ENCODE results near the gene ELOVL7.
"Not testable (repeated sequence)": the region's sequence is repeated elsewhere in the genome, so short reads cannot be mapped to it uniquely, and the experiment has no call there.

The ELOVL7 gene

GRCh38 chr5:60843936-60844905 lies at the start of gene ELOVL7:
Gene ELOVL7 (minus strand): TSS chr5:60844269. CDS start chr5:60787397, 56,872 bp downstream.
- peak; percentile 89 for DNase-seq

- no peak for DNase-seq
Measured at GRCh38 chr5:60893521-60893920, 49.5 kb upstream of the ELOVL7 start.

GRCh38 chr5:60891667-60892066 lies 47.6 kb upstream of the ELOVL7 start:
- no peak for DNase-seq

DNA sequence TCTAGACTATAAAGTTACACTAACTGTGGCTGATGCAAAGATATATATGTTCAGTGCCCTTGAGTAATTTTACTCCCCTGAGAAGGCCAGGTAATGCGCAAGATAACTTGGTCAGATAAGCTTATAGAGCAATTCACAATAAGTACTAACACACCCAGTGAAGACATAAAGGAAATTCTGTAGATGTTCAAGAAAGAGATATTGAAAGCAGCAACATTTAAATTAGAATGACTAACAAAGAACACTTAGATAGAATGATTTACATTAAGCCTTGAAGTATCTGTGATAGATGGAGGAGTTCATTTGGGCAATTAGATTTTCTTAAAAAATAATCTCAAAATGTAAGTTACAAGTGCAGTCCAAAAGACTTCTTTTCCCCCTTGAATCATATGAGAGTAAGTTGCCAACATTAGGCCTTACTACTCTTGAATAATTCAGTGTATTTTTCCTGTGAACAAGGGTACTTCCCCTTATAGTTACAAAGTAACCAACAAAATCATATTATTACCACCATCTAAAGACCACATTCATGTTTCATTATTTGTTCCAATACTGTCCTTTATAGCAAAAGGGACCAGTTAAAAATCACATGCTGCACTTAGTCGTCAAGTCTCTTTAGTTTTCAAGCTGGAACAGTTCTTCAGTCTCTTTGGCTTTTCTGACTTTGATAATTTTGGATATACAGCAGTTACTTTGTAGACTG lies 44.4 kb upstream of the ELOVL7 start:
- no peak for DNase-seq

- no peak for DNase-seq
Measured at GRCh38 chr5:60887746-60888145, 43.7 kb upstream of the ELOVL7 start.

GRCh38 chr5:60887096-60887495 lies 43.0 kb upstream of the ELOVL7 start:
- DNase-seq: no peak

GRCh38 chr5:60886158-60886557 lies 42.1 kb upstream of the ELOVL7 start:
- DNase-seq: peak; percentile 6

DNA sequence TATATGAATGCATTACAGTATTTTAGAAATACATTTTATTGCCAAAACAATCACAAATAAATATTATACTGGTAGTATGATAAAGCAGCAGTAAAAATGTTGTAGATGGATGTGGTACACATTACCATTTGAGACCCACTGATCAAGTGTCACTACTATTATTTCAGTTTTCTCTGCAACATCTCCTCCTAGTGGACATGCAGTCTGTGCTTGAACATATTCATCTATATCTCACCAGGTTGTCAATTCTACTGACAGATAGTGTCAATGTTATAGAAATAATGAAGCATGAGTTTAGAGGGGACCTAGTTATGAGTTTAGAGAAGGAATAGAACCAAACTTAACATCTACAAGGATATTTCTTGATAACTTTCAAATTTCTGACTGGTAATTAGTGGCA lies 39.2 kb upstream of the ELOVL7 start:
- DNase-seq: peak; percentile 6

DNA sequence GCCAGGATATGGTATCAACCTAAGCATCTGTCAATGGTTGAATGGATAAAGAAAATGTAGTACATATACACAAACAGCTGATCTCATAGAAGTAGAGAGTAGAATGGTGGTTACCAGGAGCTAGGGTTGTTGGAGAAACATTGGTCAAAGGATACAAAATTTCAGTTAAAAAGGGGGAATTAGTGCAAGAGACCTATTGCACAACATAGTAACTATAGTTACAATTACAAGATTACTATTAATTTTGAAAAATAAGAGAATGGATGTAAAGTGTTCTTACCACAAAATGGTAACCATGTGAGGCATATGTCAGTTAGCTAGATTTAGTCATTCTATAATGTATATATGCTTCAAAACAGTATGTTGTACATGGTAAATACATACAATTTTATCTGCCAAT lies 28.8 kb upstream of the ELOVL7 start:
- no peak for DNase-seq

- DNase-seq: no peak
Measured at GRCh38 chr5:60870857-60871256, 26.8 kb upstream of the ELOVL7 start.

GRCh38 chr5:60860572-60860971 lies 16.5 kb upstream of the ELOVL7 start:
- DNase-seq: not testable (repeated sequence)

- DNase-seq: no peak
Measured at GRCh38 chr5:60856066-60856465, 12.0 kb upstream of the ELOVL7 start.

- no peak for DNase-seq
Measured at GRCh38 chr5:60852940-60853339, 8.9 kb upstream of the ELOVL7 start.

DNA sequence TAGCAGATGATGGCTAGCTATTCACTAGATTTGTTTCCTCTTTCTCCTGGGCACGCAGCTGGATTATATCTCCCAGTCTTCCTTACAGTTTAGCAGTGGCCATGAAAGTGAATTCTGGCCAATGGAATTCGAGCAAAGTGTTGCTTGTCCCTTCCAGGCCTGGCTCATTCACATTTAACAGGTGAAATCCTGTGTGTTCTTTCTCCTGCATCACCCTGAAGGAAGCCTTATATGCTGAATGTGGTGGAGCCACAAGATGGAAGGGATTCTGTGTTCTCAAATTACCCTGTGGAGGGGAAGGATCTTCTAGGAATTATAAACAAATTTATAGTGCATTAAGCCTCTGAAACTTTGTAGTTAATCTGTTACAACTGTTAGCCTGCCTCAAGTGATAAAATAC lies 8.2 kb upstream of the ELOVL7 start:
- no peak for DNase-seq

GRCh38 chr5:60851626-60852025 lies 7.6 kb upstream of the ELOVL7 start:
- no peak for DNase-seq

- DNase-seq: no peak
Measured at GRCh38 chr5:60846298-60846697, 2.2 kb upstream of the ELOVL7 start.

- no peak for DNase-seq
Measured at GRCh38 chr5:60843386-60843935, 608 bp downstream of the ELOVL7 start.

DNA sequence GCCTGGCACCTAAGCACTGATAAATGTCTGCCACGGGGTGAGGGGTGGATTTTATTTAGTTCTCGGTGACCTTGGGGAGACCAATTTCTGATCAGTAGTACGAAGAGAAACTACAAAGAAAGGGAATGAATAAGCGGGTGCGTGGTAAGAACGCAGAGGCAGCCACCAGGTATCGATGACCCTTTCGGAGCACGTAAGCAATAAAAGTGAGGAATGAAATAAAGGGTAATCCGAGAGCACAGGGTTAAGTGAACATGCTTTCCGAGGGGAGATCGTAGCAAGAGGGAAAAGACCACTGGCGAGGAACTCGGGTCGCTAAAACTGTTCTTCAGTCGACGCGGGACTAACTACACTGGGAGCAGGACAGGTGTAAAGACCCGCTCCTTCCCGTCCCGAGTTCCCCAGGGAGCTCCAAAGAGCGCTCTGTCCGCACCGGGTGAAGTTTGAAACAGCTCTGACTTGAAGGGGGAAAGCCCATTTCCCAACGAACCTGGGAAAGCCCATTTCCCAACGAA lies 1.1 kb downstream of the ELOVL7 start:
- peak; percentile 20 for DNase-seq

- no peak for DNase-seq
Measured at GRCh38 chr5:60841361-60841760, 2.7 kb downstream of the ELOVL7 start.

- DNase-seq: no peak
Measured at GRCh38 chr5:60836131-60836530, 7.9 kb downstream of the ELOVL7 start.

DNA sequence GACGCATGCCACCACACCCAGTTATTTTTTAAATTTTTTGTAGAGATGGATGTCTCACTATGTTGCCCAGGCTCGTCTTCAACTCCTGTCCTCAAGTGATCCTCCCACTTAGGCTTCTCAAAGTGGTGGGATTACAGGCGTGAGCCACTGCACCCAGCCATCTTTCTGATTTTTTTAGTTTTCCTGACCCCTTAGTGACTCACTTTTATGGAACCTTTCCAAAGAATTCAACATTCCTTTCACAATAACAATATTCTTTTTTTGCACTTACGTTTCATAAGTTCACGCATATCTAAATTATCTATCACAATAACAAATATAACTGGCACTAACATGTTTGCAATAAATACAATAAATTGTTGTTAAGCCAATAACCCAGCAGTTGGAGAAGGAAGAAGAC lies 8.5 kb downstream of the ELOVL7 start:
- DNase-seq: no peak

DNA sequence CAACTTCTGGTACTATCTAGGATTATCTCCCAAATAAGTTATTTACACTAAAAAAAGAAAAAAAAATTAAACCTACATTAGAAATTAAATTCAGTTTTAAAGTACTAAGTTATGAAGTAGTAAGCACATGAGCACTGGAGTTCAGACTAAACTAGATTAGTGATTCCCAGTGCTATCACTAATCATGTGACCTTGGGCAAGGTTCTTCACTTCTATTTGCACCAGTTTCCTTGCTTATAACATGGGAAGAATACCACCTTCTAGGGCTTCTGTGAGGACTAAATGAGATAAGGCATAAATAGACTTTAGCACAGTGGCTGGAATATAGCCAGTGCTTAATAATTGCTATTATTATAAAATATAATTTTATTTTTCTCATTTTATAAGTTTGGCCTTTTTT lies 10.5 kb downstream of the ELOVL7 start:
- DNase-seq: no peak

DNA sequence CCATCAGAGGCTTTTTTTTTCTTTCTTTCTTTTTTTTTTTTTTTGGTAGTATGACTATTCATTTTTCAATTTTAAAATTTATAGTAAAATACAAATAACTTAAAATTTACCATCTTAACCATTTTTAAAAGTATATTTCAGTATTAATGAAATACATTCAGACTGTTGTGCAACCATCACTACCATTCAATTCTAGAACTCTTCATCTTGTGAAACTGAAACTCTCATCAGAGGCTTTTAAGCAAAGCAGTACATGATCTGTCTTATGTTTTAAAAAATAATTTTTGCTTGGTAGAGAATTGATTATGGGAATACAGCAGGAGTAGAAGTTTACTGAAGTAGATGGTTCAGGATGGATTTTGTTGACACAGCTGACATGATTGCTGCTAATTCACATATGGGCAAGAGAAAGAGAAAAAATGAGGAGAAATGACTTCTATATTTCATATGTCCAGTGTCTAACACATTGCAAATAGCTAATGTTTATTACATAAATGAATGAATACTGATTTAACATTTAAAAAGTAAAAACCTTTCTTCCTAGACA lies 13.4 kb downstream of the ELOVL7 start:
- DNase-seq: no peak

All from NCI-H345 (cell line).